GM20431 (cell line): ENCODE results near the gene FCER2.

Source experiments
- in situ Hi-C: fragments of 300-500 bp; cut with MseI, MboI; formaldehyde crosslinking; loops from one replicate; pipeline ENCODE4 v1.15.0; 2020; ENCODE audit warnings: low sequenced_read_pairs; ENCODE audit not compliant: unreplicated experiment

Gene FCER2

DNA sequence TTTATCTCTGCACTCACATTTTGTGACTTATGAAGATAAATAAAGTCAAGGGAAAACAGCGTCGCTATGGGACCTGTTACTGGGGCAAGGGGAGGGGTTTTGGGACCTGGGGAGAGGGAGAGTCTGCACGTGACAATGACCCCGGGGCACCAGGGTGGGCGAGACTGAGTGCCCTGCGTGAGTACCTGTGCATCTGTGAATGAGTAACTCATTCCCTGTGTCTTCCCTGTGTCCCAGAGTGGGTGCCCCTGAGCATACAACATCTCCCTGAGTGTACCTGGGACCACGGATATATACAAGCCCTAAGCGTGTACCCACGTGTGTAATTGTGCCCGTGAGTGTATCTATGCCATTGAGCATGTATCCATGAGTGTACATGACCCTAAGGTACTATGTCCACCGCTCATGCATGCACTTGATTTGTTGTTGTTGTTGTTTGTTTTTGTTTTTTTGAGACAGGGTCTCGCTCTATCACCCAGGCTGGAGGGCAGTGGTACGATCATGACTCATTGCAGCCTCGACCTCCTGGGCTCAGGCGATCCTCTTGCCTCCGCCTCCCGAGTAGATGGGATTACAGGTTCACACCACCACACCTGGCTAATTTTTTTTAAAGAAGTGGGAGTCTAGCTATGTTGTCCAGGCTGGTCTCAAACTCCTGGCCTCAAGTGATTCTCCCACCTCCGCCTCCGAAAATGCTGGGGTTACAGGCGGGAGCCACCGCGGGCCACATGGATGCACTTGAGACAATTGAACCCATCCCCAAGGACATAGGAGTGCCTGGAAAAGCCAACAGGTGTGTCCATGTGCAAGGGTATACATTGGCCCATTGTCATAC is 21.9 kb downstream of the FCER2 start:
- in situ Hi-C loops: loop anchor here (10.0 kb wide), 1 partner anchor 125 kb away; no protein-coding TSS in a partner anchor

DNA sequence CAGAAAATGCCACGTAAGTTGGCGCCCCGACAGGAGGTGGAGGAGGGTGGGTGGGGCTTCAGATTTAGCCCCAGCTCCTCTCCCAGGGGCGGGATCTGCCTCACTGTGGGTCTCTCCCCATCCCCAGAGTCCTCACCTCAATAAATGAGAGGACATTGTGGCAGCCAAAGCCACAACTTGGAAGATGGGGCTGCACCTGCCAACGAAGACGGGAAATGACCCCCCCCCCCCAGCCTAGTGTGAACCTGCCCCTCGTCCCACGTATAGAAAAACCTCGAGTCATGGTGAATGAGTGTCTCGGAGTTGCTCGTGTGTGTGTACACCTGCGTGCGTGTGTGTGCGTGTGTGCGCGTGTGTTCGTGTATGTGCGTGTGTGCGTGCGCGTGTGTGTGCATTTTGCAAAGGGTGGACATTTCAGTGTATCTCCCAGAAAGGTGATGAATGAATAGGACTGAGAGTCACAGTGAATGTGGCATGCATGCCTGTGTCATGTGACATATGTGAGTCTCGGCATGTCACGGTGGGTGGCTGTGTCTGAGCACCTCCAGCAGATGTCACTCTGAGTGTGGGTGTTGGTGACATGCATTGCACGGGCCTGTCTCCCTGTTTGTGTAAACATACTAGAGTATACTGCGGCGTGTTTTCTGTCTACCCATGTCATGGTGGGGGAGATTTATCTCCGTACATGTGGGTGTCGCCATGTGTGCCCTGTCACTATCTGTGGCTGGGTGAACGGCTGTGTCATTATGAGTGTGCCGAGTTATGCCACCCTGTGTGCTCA is 22.8 kb downstream of the FCER2 start:
- in situ Hi-C loops: loop anchor here (10.0 kb wide), 1 partner anchor 126 kb away; no protein-coding TSS in a partner anchor

DNA sequence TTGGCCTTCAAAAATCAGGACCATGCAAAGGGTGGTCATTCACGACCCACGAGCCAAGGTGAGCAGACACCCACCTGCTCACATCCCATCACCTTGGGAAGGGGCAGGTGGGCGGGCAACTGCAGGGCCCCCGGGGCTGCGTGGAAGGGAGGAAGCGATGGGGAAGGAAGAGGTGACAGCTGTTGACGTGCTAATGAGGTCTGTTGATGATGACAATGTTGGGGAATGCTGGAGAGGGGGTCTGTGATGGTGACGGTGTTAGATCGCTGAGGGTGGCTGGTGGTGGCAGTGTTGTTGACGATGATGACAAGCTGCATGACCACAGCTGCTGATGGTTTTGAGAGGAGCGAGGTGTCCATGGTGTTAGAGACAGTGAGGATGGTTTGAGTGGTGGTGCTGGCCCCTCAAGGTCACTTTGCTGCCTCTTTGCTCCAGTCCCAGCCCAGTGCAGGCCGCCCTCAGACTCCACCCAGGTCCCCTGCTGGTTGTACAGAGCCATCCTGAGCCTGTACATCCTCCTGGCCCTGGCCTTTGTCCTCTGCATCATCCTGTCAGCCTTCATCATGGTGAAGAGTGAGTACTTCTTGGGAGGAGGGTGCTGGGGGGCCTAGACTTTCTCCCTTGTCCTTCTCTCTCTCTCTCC is 24.1 kb downstream of the FCER2 start:
- in situ Hi-C loops: loop anchor here (10.0 kb wide), 1 partner anchor 127 kb away; no protein-coding TSS in a partner anchor

DNA sequence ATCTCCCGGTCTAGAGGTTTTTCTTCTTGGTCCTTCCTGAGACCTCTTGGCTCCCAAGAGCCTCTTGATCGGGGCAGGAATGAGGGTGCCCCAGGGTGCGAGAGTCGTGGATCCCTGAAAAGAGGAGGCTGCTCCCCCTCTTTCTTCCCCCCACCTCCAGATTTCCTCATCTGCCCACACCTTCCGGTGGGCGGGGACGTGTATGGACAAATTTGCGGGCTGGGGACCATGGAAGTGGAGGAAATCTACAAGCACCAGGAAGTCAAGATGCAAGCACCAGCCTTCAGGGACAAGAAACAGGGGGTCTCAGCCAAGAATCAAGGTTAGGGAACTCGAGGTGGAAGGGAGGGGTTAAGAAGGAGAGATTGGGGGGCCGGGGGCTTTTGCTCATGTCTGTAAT is 25.1 kb downstream of the FCER2 start, which contains the start of gene MCEMP1:
MCEMP1 (plus strand) TSS at position 237 of the 400 bp plus-strand sequence; CDS start at position 268, 31 bp downstream.
- in situ Hi-C loops: loop anchor here (10.0 kb wide), 1 partner anchor 128 kb away; no protein-coding TSS in a partner anchor

DNA sequence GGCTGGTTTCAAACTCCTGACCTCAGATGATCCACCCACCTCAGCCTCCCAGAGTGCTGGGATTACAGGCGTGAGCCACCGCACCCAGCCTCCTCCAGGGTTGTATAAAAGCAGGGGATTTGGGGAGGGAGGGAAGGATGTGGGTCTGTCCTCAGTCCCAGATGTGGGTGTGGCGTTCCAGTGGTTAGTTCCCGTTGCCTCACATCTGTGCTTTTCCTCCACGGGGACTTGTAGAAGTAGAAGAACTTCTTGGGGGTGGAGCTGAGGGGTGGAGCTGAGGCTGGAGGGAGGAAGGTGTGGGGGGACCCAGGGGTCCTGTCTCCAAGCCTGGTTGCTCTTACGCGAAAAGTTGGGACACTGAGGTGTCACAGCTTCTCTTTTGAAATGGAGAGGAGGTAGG is 25.6 kb downstream of the FCER2 start:
- in situ Hi-C loops: loop anchor here (10.0 kb wide), 1 partner anchor 128 kb away; no protein-coding TSS in a partner anchor

DNA sequence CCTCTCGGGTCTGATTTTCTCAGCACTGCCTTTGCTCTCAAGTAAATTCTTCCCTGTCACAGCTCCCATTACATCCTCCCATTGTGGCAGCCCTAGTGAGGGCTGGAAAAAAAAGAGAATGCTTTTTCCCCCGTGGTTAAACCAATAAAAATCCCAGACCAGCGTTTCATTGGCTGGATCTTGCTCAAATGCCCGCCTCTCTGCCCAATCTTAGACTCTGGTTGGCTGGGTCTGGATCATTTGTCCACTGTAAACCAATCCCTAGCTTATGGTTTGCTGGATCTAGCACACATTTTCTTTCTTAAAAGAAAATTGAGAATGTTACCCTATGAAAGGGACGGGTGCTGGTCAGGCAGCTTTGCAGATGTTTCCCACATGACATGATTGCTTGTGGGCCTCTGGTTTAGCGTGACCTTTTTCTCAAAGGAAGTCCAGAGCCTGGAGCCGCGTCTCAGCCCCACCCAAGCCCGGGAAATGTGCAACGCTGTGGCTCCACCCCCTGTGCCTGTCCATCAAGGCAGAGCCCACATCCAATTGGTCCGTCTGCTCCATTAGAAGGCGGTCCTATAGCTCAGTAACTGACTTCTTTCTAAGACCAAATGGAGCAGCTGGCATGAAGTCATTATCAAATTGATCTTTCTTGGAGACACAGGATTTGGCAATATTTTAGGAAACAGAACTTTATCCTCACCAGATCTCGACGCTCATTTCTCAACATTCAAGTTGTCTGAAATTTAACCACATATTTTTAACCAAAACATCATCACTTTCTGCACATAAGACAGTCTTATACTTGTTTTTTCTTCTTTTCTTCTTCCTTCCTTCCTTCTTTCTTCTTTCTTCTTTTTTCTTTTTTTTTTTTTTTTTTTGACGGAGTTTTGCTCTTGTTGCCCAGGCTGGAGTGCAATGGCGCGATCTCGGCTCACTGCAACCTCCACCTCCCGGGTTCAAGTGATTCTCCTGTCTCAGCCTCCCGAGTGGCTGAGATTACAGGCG is 27.6 kb downstream of the FCER2 start:
- in situ Hi-C loops: loop anchor here (10.0 kb wide), 1 partner anchor 130 kb away; no protein-coding TSS in a partner anchor

DNA sequence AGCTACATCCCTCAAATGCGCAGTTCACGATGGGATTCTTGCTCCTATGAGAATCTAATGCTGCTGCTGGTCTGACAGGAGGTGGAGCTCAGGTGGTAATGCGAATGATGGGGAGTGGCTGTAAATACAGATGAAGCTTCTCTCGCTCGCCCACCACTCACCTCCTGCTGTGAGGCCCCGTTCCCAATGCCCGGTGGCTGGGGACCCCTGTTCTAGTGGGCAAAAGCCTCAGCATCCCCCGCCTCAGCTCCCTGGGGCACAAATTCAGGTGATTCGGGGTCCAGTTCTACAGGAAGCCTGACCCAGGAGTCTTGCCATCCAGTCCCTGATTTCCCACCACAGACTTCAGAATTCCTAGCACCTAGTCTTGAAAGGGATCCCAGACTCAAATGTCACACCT is 29.4 kb downstream of the FCER2 start:
- in situ Hi-C loops: loop anchor here (10.0 kb wide), 1 partner anchor 132 kb away; no protein-coding TSS in a partner anchor

DNA sequence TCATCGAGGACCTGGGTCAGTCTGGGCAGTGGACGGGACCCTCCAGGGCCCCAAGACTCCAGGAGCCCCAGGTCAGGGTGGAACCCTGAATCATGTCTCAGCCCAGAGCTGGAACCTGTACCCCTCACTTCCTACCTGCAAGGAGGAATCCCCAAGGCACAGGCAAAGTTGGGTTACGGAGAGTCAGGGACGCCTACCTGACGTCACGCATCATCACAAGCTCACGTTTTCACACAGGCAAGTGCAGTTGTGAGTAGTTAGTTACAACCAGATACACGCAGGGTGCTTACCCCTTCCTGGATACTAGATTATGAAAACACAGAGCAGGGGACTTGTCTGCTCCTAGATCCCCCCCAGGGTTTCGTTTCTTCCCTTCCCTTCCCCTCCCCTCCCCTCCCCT is 31.1 kb downstream of the FCER2 start:
- in situ Hi-C loops: loop anchor here (10.0 kb wide), 1 partner anchor 134 kb away; no protein-coding TSS in a partner anchor

DNA sequence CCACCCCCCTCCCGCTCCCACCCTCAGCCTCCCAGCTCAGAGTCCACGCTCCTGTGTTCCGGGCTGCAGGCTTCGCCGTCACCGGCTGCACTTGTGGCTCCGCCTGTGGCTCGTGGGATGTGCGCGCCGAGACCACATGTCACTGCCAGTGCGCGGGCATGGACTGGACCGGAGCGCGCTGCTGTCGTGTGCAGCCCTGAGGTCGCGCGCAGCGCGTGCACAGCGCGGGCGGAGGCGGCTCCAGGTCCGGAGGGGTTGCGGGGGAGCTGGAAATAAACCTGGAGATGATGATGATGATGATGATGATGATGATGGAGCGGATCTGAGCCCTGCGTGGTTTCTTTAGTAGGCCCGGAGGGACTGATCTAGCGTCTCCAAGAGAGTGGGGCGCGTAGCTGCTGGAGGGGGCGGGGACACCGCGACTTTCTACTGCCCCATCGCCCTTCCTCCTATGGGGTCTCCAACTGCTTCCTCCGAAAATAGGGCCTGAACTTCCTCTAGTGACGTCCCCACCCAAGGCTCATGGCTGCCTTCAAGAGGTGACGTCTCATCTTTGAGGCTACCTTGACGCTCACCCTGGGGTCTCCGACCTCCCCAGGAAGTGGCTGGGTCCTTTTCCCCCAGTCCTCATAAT is 31.7 kb downstream of the FCER2 start:
- in situ Hi-C loops: loop anchor here (10.0 kb wide), 1 partner anchor 135 kb away; no protein-coding TSS in a partner anchor

DNA sequence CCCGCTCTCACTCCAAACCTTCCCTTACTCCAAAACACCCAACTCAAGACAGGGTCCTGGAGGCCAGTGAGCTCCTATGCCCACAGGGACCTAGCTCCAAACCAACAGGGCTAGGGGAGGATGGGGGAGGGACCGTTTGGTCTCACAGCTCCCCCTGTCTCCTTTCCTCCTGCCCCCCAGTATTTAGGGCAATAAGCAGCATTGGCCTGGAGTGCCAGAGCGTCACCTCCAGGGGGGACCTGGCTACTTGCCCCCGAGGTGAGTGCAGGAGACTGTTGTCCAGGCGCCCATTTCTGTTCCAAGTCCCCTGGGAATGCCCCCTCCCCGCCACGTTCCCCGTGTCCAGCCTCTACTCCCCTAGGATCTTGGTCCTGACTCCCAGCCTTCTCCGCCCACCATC is 32.3 kb downstream of the FCER2 start:
- in situ Hi-C loops: loop anchor here (10.0 kb wide), 1 partner anchor 135 kb away; no protein-coding TSS in a partner anchor

DNA sequence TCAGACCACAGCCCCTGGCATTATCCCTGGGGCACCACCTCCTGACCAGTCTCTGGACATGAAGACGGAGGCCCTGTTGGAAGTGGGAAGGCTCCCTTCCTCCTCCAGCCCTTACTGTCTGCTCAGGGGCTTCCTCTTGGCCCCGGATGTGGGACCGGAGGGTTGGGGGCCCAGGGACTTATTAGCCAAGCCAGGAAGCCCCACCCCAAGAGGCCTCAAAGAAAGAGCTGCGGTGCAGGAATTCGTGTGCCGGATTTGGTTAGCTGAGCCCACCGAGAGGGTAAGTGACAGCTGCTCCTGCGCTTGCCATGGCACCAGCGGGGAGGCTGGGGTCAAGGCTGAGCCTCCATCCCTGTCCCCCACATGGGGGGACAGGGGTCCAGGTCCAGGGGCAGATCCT is 33.1 kb downstream of the FCER2 start, which contains the start of gene RETN:
RETN (plus strand) TSS at position 208 of the 400 bp plus-strand sequence. CDS start 278 bp downstream, outside the sequence.
- in situ Hi-C loops: no loop called here

DNA sequence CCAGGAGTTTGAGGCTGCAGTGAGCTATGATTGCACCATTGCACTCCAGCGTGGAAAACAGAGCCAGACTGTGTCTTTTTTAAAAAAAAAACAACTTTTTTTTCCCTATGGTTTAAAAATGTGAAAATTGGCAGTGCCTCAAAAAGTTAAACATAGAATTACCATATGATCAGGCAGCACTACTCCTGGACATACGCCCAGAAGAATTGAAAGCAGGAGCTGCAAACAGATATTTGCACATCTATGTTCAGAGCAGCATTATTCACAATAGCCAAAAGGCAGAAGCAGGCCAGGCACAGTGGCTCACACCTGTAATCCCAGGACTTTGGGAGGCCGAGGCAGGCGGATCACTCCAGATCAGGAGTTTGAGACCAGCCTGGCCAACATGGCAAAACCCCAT is 36.9 kb downstream of the FCER2 start:
- in situ Hi-C loops: no loop called here

DNA sequence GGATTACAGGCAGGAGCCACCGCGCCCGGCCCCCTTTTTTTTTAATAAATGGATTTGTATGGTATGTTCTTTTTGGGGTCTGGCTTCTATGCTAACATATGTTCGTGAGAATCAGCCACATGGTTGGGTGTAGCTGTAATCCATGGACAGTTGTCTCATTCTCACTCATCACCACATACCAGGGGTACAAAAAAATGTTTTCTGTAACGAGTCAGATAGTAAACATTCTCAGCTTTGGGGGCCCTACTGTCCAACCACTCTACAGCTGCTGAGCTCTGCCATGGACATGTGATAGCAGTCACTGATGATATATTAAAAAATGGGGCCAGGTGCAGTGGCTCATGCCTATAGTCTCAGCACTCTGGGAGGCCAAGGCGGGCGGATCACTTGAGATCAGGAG is 38.2 kb downstream of the FCER2 start:
- in situ Hi-C loops: no loop called here

DNA sequence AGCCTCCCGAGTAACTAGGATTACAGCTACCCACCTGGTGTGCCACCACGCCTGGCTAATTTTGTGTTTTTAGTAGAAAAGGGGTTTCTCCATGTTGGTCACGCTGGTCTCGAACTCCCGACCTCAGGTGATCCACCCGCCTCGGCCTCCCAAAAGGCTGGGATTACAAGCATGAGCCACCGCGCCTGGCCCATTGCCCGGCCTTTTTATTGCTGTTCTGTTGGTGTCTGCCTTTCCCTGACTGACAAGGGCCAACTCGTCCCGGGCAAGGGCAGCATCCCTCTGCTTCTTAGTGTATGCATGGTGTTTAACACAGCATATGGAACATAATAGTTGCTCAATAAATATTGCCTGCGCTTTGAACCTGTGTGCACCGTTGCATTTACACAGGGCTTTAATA is 39.3 kb downstream of the FCER2 start:
- in situ Hi-C loops: no loop called here

DNA sequence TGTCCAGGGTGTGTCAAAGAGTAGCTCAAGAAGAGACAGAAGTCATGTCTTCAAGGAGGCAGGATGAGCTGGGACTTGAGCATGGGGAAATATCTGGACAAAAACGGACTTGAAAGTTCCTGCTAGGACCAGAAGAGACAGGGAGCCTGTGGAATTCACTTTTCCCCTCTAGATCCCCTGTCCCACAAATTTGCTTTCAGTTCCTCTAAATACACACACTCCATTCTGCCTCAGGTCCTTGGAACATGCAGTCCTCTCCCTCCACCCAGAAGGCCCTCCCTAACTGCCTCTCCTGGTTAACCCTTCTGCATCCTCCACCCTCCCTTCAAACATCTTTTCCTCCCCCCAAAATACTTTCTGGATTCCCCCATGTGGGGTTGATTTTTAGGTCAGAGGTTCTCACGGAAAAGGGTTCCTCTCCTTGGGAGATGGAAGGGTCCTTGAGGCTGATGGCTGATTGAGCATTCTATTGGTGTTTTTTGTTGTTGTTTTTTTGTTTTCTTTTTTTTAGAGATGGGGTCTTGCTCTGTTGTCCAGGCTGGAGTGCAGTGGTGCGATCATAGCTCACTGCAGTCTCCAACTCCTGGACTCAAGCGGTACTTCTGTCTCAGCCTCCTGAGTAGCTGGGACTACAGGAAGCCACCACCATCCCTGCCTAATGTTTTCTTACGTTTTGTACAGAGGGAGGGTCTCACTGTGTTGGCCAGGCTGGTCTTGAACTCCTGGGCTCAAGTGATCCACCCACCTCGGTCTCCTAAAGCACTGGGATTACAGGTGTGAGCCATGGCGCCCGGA is 40.0 kb downstream of the FCER2 start:
- in situ Hi-C loops: no loop called here

DNA sequence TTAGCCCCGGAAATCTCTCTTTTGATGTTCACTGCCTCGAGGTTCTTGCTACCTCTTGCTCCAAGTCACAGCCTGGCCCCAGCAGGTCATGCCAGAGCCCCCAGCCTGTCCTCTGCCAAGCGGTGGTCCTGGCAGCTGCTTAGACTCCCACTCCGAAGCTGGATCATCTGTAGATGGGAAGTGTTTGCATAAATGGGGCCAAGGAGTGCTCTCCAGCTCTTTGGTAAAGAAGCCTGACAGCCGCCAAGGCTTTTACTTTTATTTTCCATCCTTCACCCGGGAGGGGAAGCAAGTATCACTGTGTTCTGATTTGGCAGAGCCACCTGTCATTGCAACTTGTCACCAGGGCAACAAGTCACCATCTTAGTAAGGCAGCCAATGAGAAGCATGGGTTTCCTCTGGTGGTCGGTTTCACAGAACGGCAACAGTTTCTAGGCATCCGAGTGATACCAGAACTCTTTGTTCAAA is 43.7 kb downstream of the FCER2 start:
- in situ Hi-C loops: no loop called here

DNA sequence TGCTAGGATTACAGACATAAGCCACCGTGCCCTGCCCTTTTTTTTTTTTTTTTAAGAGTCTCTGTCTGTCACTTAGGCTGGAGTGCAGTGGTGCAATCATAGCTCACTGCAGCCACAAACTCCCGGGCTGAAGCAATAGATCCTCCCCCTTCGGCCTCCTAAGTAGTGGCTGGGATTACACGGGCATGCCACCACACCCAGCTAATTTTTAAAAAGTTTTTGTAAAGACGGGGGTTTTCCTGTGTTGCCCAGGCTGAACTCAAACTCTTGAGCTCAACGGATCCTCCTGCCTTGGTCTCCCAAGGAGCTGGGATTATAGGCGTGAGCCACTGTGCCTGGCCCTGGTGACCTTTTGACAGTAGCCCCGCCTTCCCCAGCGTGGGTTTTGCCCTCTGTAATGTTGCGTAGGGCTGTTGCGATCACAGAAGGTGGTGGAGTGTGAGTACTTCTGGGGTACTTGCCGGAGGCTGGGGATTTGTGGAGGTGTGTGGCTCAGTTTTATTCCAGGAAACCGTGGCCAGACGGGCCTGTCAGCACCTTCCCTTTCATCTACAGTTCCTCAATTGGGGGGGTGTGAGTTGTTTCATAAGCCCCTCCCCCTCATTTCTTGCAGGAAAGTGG is 44.7 kb downstream of the FCER2 start:
- in situ Hi-C loops: no loop called here
